Keratinocyte (primary cell): ENCODE results near the gene GGT5. TPM values are rescaled to one million over a fixed set of nuclear protein-coding genes. Genes with fewer than 3 reads are reported as not detected.
"Not testable (repeated sequence)": the region's sequence is repeated elsewhere in the genome, so short reads cannot be mapped to it uniquely, and the experiment has no call there.

Source experiments
- DNase-seq: peaks from one replicate; pipeline ENCODE4 v3.0.0-alpha.2; 2011; ENCODE audit warnings: low read depth, missing footprints, low spot score
- FAIRE-seq: peaks from 2 replicates; lab custom pipeline; 2011; peaks lifted over from hg19 to GRCh38; lab: Jason Lieb, UNC
- H2AFZ ChIP-seq: 2 replicates; pipeline ENCODE4 v1.6.0; 2012; ENCODE audit warnings: low read length, control low read depth, inconsistent platforms; ENCODE audit not compliant: control insufficient read depth
- H3K27ac ChIP-seq: 2 replicates; pipeline ENCODE4 v1.5.1; 2011; ENCODE audit warnings: low read length; ENCODE audit not compliant: control insufficient read depth, insufficient read depth
- H3K27me3 ChIP-seq: 3 replicates; pipeline ENCODE4 v1.6.0; 2011; ENCODE audit warnings: low read length; ENCODE audit not compliant: control insufficient read depth, insufficient read depth; ENCODE audit errors: extremely low read depth
- H3K36me3 ChIP-seq, 2 experiments: 2 replicates in 1 of 2; 3 replicates in 1 of 2; pipeline ENCODE4 v1.5.1; 2011; ENCODE audit warnings: low read length in 2 of 2, mild to moderate bottlenecking in 1 of 2; ENCODE audit not compliant: control insufficient read depth in 2 of 2, insufficient read depth in 2 of 2; ENCODE audit errors: extremely low read depth in 1 of 2
- H3K4me1 ChIP-seq: 3 replicates; pipeline ENCODE4 v1.5.1; 2011; ENCODE audit warnings: low read length; ENCODE audit not compliant: control insufficient read depth, insufficient read depth; ENCODE audit errors: extremely low read depth
- H3K4me2 ChIP-seq: 3 replicates; pipeline ENCODE4 v1.6.0; 2011; ENCODE audit warnings: low read depth, low read length; ENCODE audit not compliant: control insufficient read depth, insufficient read depth; ENCODE audit errors: extremely low read depth
- H3K4me3 ChIP-seq, 3 experiments: fragments of 200-600 bp in 1 of 3; sonication (generic) in 1 of 3; 2 replicates in 2 of 3; 3 replicates in 1 of 3; pipeline ENCODE4 v1.5.1; 2011 to 2016; ENCODE audit warnings: low read length in 3 of 3, mild to moderate bottlenecking in 3 of 3, control low read depth in 2 of 3, inconsistent platforms in 1 of 3, low read depth in 1 of 3, mixed read lengths in 1 of 3, mixed run types in 1 of 3, moderate library complexity in 1 of 3; ENCODE audit not compliant: control insufficient read depth in 2 of 3, insufficient read depth in 2 of 3; ENCODE audit errors: extremely low read depth in 1 of 3
- H3K79me2 ChIP-seq: 2 replicates; pipeline ENCODE4 v1.6.0; 2012; ENCODE audit warnings: low read length; ENCODE audit not compliant: control insufficient read depth, insufficient read depth
- H3K9ac ChIP-seq: 3 replicates; pipeline ENCODE4 v1.6.0; 2011; ENCODE audit warnings: low read length; ENCODE audit not compliant: control insufficient read depth, insufficient read depth; ENCODE audit errors: extremely low read depth
- H3K9me1 ChIP-seq: 3 replicates; pipeline ENCODE4 v1.6.0; 2011; ENCODE audit warnings: low read length; ENCODE audit not compliant: control insufficient read depth, insufficient read depth; ENCODE audit errors: extremely low read depth
- H3K9me3 ChIP-seq: 2 replicates; pipeline ENCODE4 v1.5.1; 2012; ENCODE audit warnings: low read depth, low read length; ENCODE audit not compliant: control insufficient read depth
- H4K20me1 ChIP-seq: 3 replicates; pipeline ENCODE4 v1.6.0; 2011; ENCODE audit warnings: low read length; ENCODE audit not compliant: control insufficient read depth, insufficient read depth; ENCODE audit errors: extremely low read depth
- CTCF ChIP-seq, 3 experiments: IDR thresholded peaks in 1 of 3; conservative IDR thresholded peaks in 1 of 3; optimal IDR thresholded peaks in 1 of 3; 2 replicates in 2 of 3; 3 replicates in 1 of 3; pipeline versions ENCODE3 to v1.5.1; 2011; ENCODE audit warnings: low read length in 3 of 3, mild to moderate bottlenecking in 3 of 3, moderate library complexity in 2 of 3, control low read depth in 1 of 3, inconsistent platforms in 1 of 3; ENCODE audit not compliant: insufficient read depth in 2 of 3; ENCODE audit errors: extremely low read depth in 1 of 3
- EZH2 ChIP-seq: IDR thresholded peaks from one replicate; pipeline ENCODE4 v1.6.1; 2012; ENCODE audit warnings: inconsistent platforms, mild to moderate bottlenecking, low read length, moderate library complexity
- dilution Hi-C: fragments of 300-500 bp; cut with MboI; formaldehyde crosslinking; loops from one replicate; pipeline ENCODE4 v1.7.0; 2020; ENCODE audit warnings: low sequenced_read_pairs; ENCODE audit not compliant: extremely low pct_ligation_motif_present
- polyA plus RNA-seq, 5 experiments: library from polyadenylated mRNA; depleted of rRNA in 3 of 5; stranded (reverse) in 3 of 5; stranded (forward) in 1 of 5; unstranded in 1 of 5; fragments of >200 nt; gene quantifications; 1 replicate in 1 of 5; 2 replicates in 3 of 5; 3 replicates in 1 of 5; pipeline versions ENCODE4 v1.2.1 to v1.2.3, GENCODE V29; 2011 to 2012; ENCODE audit warnings: missing spikeins in 2 of 5, low read depth in 1 of 5, low replicate concordance in 1 of 5

Gene GGT5
- polyA plus RNA-seq, 1 donor (not counting 4 experiments of a cell fraction or from before 2014, with no cell fraction given) = not detected

GRCh38 chr22:24244144-24244787 lies 616 bp downstream of the GGT5 start:
- peaks cover 5% of the 10 kb centered on the region for H3K4me1 ChIP-seq

GRCh38 chr22:24243417-24243816 lies 1.5 kb downstream of the GGT5 start:
- DNase-seq, H3K9ac ChIP-seq, H3K79me2 ChIP-seq, H3K4me1 ChIP-seq, H3K4me3 ChIP-seq, H3K9me1 ChIP-seq, H3K4me2 ChIP-seq, H3K9me3 ChIP-seq, FAIRE-seq, H2AFZ ChIP-seq, H3K27me3 ChIP-seq, dilution Hi-C loops, H3K27ac ChIP-seq, H3K36me3 ChIP-seq, H4K20me1 ChIP-seq: not testable (repeated sequence)

More at GRCh38 chr22:24244144-24244787, 616 bp downstream of the GGT5 start:
- Histone ChIP-seq H2AFZ (no peak overlapping the region), H4K20me1 (no peaks in the 10 kb centered on the region), H3K36me3 (no peaks in the 10 kb centered on the region), H3K4me3 (no peak overlapping the region), H3K9me3 (no peaks in the 10 kb centered on the region), H3K9me1 (no peaks in the 10 kb centered on the region), H3K9ac (no peak overlapping the region), H3K4me2 (no peak overlapping the region), H3K27ac (no peak overlapping the region), H3K27me3 (no peaks in the 10 kb centered on the region), H3K79me2 (no peaks in the 10 kb centered on the region)
- FAIRE-seq = no peak
- TF ChIP-seq EZH2 (no peak), CTCF (optimal IDR thresholded peaks at IDR 0.05 in 1 of 3, IDR thresholded peaks at IDR 0.05 in 1 of 3, conservative IDR thresholded peaks at IDR 0.05 in 1 of 3; ENCODE audit: extremely low read depth in 1 of 3, insufficient read depth in 2 of 3, low read length in 3 of 3) (no peak)
- DNase-seq = no peak
- dilution Hi-C loops = no loop called here

GRCh38 chr22:24240985-24241692 lies 3.7 kb downstream of the GGT5 start:
- H3K9ac ChIP-seq, H2AFZ ChIP-seq, H4K20me1 ChIP-seq, H3K27me3 ChIP-seq, H3K79me2 ChIP-seq, H3K9me1 ChIP-seq, FAIRE-seq, H3K4me3 ChIP-seq, H3K27ac ChIP-seq, DNase-seq, H3K4me1 ChIP-seq, dilution Hi-C loops, H3K4me2 ChIP-seq, H3K9me3 ChIP-seq, H3K36me3 ChIP-seq: not testable (repeated sequence)
